GM11168 (cell line): ENCODE measurements around the gene CMBL.

Source experiments
- in situ Hi-C: fragments of 300-500 bp; cut with MboI; formaldehyde crosslinking; loops from one replicate; pipeline ENCODE4 v1.12.0; 2022; ENCODE audit warnings: low sequenced_read_pairs; ENCODE audit not compliant: unreplicated experiment

The CMBL gene

GRCh38 chr5:10334831-10335230 lies 27.1 kb upstream of the CMBL start:
- in situ Hi-C loops = no loop called here

- in situ Hi-C loops = no loop called here
Observed at GRCh38 chr5:10333154-10334006, 25.7 kb upstream of the CMBL start.

- in situ Hi-C loops = no loop called here
Observed at GRCh38 chr5:10332301-10332700, 24.6 kb upstream of the CMBL start.

DNA sequence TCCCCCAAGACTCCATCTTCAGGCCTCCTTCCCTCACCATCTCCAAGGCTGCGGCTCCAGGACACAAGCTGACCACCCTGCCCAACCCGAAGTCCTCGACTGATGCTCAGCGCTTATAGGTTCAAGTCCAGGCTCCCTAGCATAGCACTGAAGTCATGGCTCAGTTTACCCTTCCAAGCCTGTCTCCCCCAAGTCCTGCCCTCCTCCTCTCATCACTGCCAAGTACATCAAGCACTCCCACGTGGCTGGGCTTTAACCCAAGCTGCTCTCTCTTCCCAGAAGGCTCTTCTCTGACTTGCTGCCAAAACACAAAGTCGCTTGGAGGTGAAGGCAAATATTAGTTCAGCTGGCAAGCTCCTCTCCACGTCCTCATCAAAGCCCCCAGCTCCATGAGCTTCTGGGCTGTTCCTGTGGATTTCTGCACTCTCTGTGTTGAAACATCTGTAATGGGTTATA lies 23.7 kb upstream of the CMBL start:
- in situ Hi-C loops = no loop called here

- in situ Hi-C loops = no loop called here
Observed at GRCh38 chr5:10330511-10331230, 23.0 kb upstream of the CMBL start.

GRCh38 chr5:10329820-10330481 lies 22.2 kb upstream of the CMBL start:
- in situ Hi-C loops = no loop called here

GRCh38 chr5:10329446-10329819 lies 21.7 kb upstream of the CMBL start:
- in situ Hi-C loops = no loop called here

GRCh38 chr5:10328323-10328722 lies 20.6 kb upstream of the CMBL start:
- in situ Hi-C loops = no loop called here

GRCh38 chr5:10324518-10325370 lies 17.0 kb upstream of the CMBL start:
- in situ Hi-C loops = no loop called here

DNA sequence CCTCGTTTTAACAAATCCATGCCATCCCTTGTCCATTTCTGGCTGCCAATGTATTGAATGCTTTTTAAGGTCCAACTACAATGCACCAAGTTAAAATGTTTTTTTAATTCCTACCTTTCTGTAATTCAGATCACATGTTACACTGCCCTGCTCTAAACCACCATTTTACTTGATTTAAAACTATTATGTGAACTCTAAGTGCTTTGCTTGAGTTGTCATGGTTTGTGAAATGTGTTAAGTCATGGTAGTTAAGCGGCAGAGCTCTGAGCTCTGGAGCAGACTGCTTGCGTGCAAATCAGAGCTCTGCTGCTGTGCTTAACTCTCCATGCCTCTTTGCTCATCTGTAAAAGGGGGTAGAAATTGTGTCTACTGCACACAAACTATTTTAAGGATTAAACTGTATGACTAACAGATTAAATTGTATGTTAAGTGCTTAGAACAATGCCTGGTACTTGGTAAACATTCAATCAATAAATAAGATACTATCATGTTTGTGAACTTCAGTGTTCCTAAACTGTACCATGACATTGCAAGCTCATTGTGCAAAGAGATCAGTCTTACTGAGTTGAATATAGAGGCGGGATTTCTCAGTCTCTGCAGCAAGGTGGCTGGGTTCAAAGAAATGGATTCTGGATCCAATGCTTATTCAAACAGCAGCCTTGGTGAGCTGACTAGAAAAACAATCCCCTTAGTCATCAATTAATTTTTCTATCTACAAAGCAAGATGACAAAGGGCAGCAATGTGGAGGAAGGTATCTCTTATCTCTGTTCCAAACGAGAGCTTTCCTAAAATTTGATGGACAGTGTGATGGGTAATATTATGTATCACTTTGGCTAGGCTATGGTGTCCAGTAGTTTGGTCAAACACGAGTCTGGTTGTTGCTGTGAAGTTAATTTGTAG lies 16.1 kb upstream of the CMBL start:
- in situ Hi-C loops = no loop called here

DNA sequence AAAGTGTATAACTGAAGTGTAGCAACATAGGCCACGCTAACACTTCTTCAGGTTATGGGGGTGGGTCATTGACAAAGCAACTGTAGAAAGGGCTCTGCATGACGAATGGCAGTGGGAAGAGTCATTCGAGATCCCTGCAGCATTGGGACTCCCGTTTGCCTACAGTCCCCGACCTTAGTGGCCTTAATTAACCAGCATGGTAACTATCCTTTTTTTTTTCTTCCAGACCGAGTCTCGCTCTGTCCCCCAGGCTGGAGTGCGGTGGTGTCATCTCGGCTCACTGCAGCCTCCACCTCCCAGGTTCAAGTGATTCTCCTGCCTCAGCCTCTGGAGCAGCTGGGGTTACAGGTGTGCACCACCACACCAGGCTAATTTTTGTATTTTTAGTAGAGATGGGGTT lies 14.2 kb upstream of the CMBL start:
- in situ Hi-C loops = no loop called here

- in situ Hi-C loops = no loop called here
Observed at GRCh38 chr5:10320793-10321192, 13.1 kb upstream of the CMBL start.

DNA sequence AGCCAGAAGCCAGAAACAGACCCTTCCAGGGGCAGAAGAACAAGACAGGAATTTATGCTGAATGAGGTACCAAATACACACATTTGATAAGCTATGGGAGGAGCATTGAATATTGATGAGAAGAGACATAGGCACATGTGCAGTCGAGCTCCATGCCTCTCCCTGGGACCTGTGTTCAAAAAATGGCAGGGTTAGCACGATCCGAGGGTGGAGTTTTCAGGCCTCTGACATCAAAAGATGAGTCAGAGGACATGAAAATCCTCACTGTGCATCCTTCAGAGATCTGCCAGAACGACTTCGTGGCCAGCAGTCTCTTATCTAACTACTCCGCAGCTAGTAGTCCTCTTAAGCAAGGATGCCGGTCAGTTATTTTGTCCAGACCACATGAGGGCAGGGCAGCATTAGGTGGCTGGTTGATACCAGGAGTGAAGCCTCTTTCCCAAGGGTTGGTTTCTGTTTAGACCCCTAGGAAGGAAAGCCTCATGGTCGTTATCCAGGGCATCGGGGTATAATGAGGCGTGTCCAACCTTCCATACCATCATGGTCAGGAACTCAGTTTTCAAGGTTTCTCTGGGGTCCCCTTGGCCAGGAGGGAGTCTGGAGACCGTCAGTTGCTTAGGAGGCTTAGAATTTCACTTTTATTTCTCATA lies 11.6 kb upstream of the CMBL start:
- in situ Hi-C loops = no loop called here

DNA sequence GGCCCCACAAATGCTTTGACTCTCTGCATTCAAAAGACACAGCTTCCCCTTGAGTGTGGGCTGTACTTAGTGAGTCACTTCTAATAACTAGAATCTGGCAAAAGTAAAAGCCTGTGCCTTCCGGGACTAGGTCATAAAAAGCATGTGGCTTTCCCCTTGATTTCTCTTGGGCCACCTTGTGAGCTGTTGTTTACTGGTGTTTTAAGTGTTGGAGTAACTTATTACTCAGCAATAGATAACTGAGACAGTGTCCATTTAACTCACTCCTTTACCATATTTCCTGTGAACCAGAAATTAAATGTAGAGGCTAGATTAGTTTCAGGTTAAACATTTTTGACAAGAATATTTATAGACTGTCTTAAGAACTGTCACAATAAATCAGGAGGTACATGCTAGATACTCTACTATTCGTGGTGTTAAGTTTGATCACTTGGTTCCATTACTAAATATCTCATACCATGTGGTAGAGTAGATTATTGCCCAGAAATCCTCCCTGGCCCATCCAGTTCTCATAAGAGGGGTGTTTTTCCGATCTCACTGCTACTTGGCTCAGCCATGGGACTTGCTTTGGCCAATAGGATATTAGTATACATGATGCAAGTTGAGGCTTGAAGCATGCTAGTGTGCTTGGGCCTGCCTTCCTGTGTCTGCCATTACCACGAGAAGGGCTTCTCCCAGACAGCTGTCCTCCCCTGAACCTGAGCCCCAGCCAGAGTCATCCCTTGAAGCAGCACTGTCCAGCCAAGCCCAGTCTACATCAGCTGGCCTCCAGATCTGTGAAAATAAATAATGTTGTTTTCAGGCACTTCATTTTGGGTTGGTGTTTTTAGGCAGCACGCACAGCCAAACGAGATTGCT lies 10.4 kb upstream of the CMBL start:
- in situ Hi-C loops = no loop called here

DNA sequence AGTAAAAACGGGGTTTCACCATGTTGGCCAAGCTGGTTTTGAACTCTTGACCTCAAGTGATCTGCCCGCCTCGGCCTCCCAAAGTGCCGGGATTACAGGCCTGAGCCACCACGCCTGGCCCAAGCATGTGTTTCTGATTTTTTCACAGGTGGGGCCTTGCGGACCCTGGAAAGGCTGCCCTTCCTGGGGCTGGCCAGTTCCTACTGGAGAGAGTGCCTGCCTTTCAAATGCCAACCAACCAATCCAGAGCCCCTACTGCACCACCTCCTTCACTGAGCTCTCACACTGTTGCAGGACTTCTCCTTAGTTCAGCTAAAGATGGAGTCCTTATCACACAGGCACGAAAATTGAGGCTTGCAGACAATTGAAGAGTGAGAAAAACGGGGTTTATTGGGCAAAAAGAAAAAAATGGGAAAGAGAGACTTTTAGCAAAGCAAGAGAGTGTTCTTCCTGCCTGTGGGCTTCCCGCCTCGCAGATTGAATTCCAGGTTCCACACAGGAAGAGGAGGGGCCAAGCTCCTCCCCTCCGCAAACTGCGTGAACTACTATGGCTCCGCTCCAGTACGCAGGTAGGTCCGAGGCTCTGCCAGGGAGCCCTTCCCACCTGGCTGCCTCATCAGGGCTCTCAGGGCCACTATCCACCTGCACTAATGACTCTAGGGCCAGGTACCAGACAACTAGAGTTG lies 8.3 kb upstream of the CMBL start:
- in situ Hi-C loops = no loop called here

DNA sequence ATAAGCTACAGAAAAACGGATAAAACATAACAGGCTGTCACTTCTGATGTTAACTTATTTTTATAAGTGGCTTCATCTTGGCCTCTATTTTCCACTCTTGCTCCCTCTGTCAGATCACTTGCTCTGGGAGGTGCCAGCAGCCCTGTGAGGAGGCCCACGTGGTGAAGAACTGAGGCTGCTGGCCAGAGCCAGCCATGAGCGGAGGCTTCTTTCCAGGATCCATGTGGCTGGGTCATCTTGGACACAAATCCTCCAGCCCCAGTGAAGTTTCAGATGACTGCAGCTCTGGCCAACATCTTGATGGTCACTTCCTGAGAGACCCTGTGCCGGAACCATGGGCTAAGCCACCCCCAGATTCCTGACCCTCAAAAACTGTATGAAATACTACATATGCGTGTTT lies 7.5 kb upstream of the CMBL start:
- in situ Hi-C loops = no loop called here
